Body of pancreas (tissue), 4 donors: ENCODE data around the gene NSUN6. TPM values are rescaled to one million over a fixed set of nuclear protein-coding genes. Genes with fewer than 3 reads are reported as not detected.
"Not testable (repeated sequence)": the region's sequence is repeated elsewhere in the genome, so short reads cannot be mapped to it uniquely, and the experiment has no call there.

ENCODE experiments used
- ATAC-seq: fragments of 150-250 bp; one replicate; pipeline ENCODE4 v1.9.1; 2016
- DNase-seq, 4 donors: peaks; one replicate each; pipeline ENCODE4 v3.0.0-alpha.2; 2019
- H3K27ac ChIP-seq, 4 donors: fragments of 200-600 bp; sonication (generic); 1 replicate in 3 of 4; 2 replicates in 1 of 4; pipeline versions ENCODE4 v1.5.1 to v1.6.1; 2016 to 2019; ENCODE audit warnings: mild to moderate bottlenecking in 1 of 4, mixed read lengths in 1 of 4, moderate library complexity in 1 of 4
- H3K27me3 ChIP-seq, 2 donors: fragments of 200-600 bp; sonication (generic); one replicate each; pipeline ENCODE4 v1.6.0; 2016; ENCODE audit warnings: mild to moderate bottlenecking in 1 of 2
- H3K36me3 ChIP-seq, 2 donors: fragments of 200-600 bp; sonication (generic); replicated peaks in 1 of 2; 2 replicates each; pipeline ENCODE4 v1.5.1; 2016; ENCODE audit warnings: low read depth in 2 of 2; ENCODE audit not compliant: insufficient read depth in 1 of 2
- H3K4me1 ChIP-seq: fragments of 200-600 bp; sonication (generic); one replicate; pipeline ENCODE4 v1.6.0; 2016
- H3K4me3 ChIP-seq, 2 donors: fragments of 200-600 bp; sonication (generic); 1 replicate in 1 of 2; 2 replicates in 1 of 2; pipeline ENCODE4 v1.5.1; 2016 to 2019
- H3K9me3 ChIP-seq, 3 donors: fragments of 200-600 bp; sonication (generic); 1 replicate in 2 of 3; 2 replicates in 1 of 3; pipeline ENCODE4 v1.5.1; 2016
- CTCF ChIP-seq, 7 experiments: fragments of 450-650 bp in 4 of 7; fragments of 200-600 bp in 3 of 7; sonication (generic) in 3 of 7; IDR thresholded peaks; one replicate each; pipeline ENCODE4 v1.5.1; 2016 to 2019; ENCODE audit warnings: antibody characterized with exemption in 7 of 7
- POLR2A ChIP-seq, 3 donors: fragments of 450-650 bp; IDR thresholded peaks; one replicate each; pipeline ENCODE4 v1.6.1; 2016; ENCODE audit warnings: antibody characterized with exemption in 3 of 3, mild to moderate bottlenecking in 2 of 3
- WGBS, 2 donors: methylation state at CpG; one replicate each; pipeline ENCODE4 v1.1.5; 2017; 5-methylcytosine and 5-hydroxymethylcytosine counted together
- intact Hi-C: fragments of 100-400 bp; cut with DNase I; formaldehyde crosslinking; loops from one replicate; pipeline ENCODE4 v1.15.1; 2023
- total RNA-seq, 2 donors: library from RNA; depleted of rRNA; stranded (reverse); fragments of >200 nt; gene quantifications; one replicate each; pipeline ENCODE4 v1.1.0, GENCODE V29; 2016

Gene NSUN6
- total RNA-seq, 2 donors from 2014 or later = 19.5 to 21.4 TPM

- no peaks in the 10 kb centered on the region for H3K9me3 ChIP-seq
- no peak overlapping the region for H3K27ac ChIP-seq
- H3K27me3 ChIP-seq = no peaks in the 10 kb centered on the region
- DNase-seq = no peak
- TF ChIP-seq POLR2A (IDR thresholded peaks at IDR 0.05) = no peak
- TF ChIP-seq CTCF (IDR thresholded peaks at IDR 0.05) = no peak
- WGBS, 2 donors = 76 to 81% methylated on average over 4 of the region's 4 CpGs
- H3K36me3 ChIP-seq = no peaks in the 10 kb centered on the region
- intact Hi-C loops = no loop called here
- no peak overlapping the region for H3K4me3 ChIP-seq
- ATAC-seq = no peak
- H3K4me1 ChIP-seq = peaks cover 5% of the 10 kb centered on the region
Measured at GRCh38 chr10:18606051-18606695, 45.2 kb downstream of the NSUN6 start.

GRCh38 chr10:18601321-18601720 is 50.1 kb downstream of the NSUN6 start:
- Histone ChIP-seq H3K9me3 (no peaks in the 10 kb centered on the region), H3K27me3 (no peaks in the 10 kb centered on the region), H3K27ac (no peak overlapping the region), H3K4me1 (no peaks in the 10 kb centered on the region), H3K36me3 (no peaks in the 10 kb centered on the region), H3K4me3 (no peak overlapping the region)
- whole genome bisulfite sequencing, 2 donors = 86 to 96% methylated on average over 2 of the region's 2 CpGs
- ATAC-seq (no peak), DNase-seq (no peak)
- TF ChIP-seq POLR2A (IDR thresholded peaks at IDR 0.05) (no peak), CTCF (IDR thresholded peaks at IDR 0.05) (no peak)
- intact Hi-C loops = no loop called here

- H3K9me3 ChIP-seq = no peaks in the 10 kb centered on the region
- H3K27ac ChIP-seq = no peak overlapping the region
- no peaks in the 10 kb centered on the region for H3K27me3 ChIP-seq
- H3K4me1 ChIP-seq = no peaks in the 10 kb centered on the region
- TF ChIP-seq CTCF (IDR thresholded peaks at IDR 0.05) (no peak), POLR2A (IDR thresholded peaks at IDR 0.05) (no peak)
- H3K36me3 ChIP-seq = no peaks in the 10 kb centered on the region
- intact Hi-C loops = no loop called here
- DNase-seq (no peak), ATAC-seq (no peak)
- WGBS, 2 donors = 89 to 97% methylated on average over 3 of the region's 3 CpGs
- H3K4me3 ChIP-seq = no peak overlapping the region
Measured at GRCh38 chr10:18599392-18599791, 52.0 kb downstream of the NSUN6 start.

GRCh38 chr10:18594574-18595156 is 56.7 kb downstream of the NSUN6 start:
- intact Hi-C loops = no loop called here
- TF ChIP-seq POLR2A (IDR thresholded peaks at IDR 0.05) = no peak
- TF ChIP-seq CTCF (IDR thresholded peaks at IDR 0.05) = no peak
- WGBS, 2 donors = 90 to 95% methylated on average over 6 of the region's 6 CpGs
- ATAC-seq (no peak), DNase-seq (no peak)
- H3K27me3 ChIP-seq = no peaks in the 10 kb centered on the region
- H3K27ac ChIP-seq = no peak overlapping the region
- no peak overlapping the region for H3K4me3 ChIP-seq
- H3K36me3 ChIP-seq = no peaks in the 10 kb centered on the region
- no peaks in the 10 kb centered on the region for H3K9me3 ChIP-seq
- no peaks in the 10 kb centered on the region for H3K4me1 ChIP-seq

- 93 to 100% methylated on average over 1 of the region's 1 CpG for WGBS, 2 donors
- ATAC-seq, H3K4me3 ChIP-seq, H3K27me3 ChIP-seq, DNase-seq, H3K4me1 ChIP-seq, intact Hi-C loops, H3K36me3 ChIP-seq, H3K27ac ChIP-seq, H3K9me3 ChIP-seq: not testable (repeated sequence)
Measured at GRCh38 chr10:18591141-18591540, 60.2 kb downstream of the NSUN6 start.

GRCh38 chr10:18586637-18587036 is 64.8 kb downstream of the NSUN6 start:
- H3K27me3 ChIP-seq, H3K4me3 ChIP-seq, H3K27ac ChIP-seq, H3K9me3 ChIP-seq, DNase-seq, ATAC-seq, intact Hi-C loops, H3K4me1 ChIP-seq, H3K36me3 ChIP-seq: not testable (repeated sequence)
- WGBS, 2 donors = 96 to 99% methylated on average over 10 of the region's 10 CpGs
